Stimulated activated CD8-positive, alpha-beta memory T cell treated with anti-CD3 and anti-CD28 coated beads, Interleukin-7, amount 100 ng/mL, for 24 hours (primary cell): ENCODE results near the gene MIEF1.

Experiments used
- DNase-seq: peaks from one replicate; pipeline ENCODE4 v3.0.0-alpha.2; 2020; ENCODE audit warnings: low read depth

The MIEF1 gene

GRCh38 chr22:39558950-39559349 is 56.9 kb downstream of the MIEF1 start:
- DNase-seq = no peak

GRCh38 chr22:39559456-39560105 is 57.5 kb downstream of the MIEF1 start:
- DNase-seq = no peak

GRCh38 chr22:39560127-39560526 is 58.0 kb downstream of the MIEF1 start:
- DNase-seq = no peak

- DNase-seq = no peak
Measured at GRCh38 chr22:39562839-39563489, 60.9 kb downstream of the MIEF1 start.

GRCh38 chr22:39563571-39564428 is 61.7 kb downstream of the MIEF1 start:
- DNase-seq = no peak

GRCh38 chr22:39565414-39565944 is 63.4 kb downstream of the MIEF1 start:
- no peak for DNase-seq

- DNase-seq = no peak
Measured at GRCh38 chr22:39567135-39567946, 65.3 kb downstream of the MIEF1 start.
